Endothelial cell of umbilical vein (primary cell): ENCODE results near the gene EPS15. TPM values are rescaled to one million over a fixed set of nuclear protein-coding genes. Genes with fewer than 3 reads are reported as not detected.

ENCODE experiments used
- BruUV-seq: library from RNA; stranded (reverse); fragments of 400-500 nt; replicated peaks from 2 replicates; lab custom pipeline; 2021; lab: Mats Ljungman, UMichigan
- CTCF ChIA-PET: fragments of 300-600, 350-600 bp; sonication (Branson Sonifier 250); formaldehyde crosslinking; loops from one replicate; lab custom pipeline; 2021; ENCODE audit warnings: antibody characterized with exemption, inconsistent platforms; lab: Charles Lee
- POLR2A ChIA-PET: fragments of 300-600, 350-600 bp; sonication (Branson Sonifier 250); formaldehyde crosslinking; loops from one replicate; lab custom pipeline; 2021; ENCODE audit warnings: antibody characterized with exemption, inconsistent platforms; lab: Charles Lee
- DNase-seq: peaks from one replicate; pipeline ENCODE4 v3.0.0-alpha.2; 2011; ENCODE audit warnings: low read depth, low spot score
- FAIRE-seq: peaks from 2 replicates; lab custom pipeline; 2011; peaks lifted over from hg19 to GRCh38; lab: Jason Lieb, UNC
- H2AFZ ChIP-seq: 2 replicates; pipeline ENCODE4 v1.6.0; 2012; ENCODE audit warnings: low read depth, low read length, control low read depth, inconsistent platforms
- H3K27ac ChIP-seq: 2 replicates; pipeline ENCODE4 v1.5.1; 2011; ENCODE audit warnings: low read depth, mild to moderate bottlenecking, control low read depth, low read length, moderate library complexity; ENCODE audit not compliant: insufficient read depth
- H3K27me3 ChIP-seq, 2 experiments: 2 replicates each; pipeline versions ENCODE4 v1.6.0 to v1.6.1; 2011; ENCODE audit warnings: low read length in 2 of 2, mixed read lengths in 1 of 2; ENCODE audit not compliant: control insufficient read depth in 2 of 2, insufficient read depth in 2 of 2
- H3K36me3 ChIP-seq, 2 experiments: 2 replicates in 1 of 2; 3 replicates in 1 of 2; pipeline ENCODE4 v1.5.1; 2011; ENCODE audit warnings: low read length in 2 of 2, mild to moderate bottlenecking in 1 of 2, moderate library complexity in 1 of 2; ENCODE audit not compliant: control insufficient read depth in 2 of 2, insufficient read depth in 2 of 2; ENCODE audit errors: extremely low read depth in 1 of 2
- H3K4me1 ChIP-seq: 3 replicates; pipeline ENCODE4 v1.5.1; 2011; ENCODE audit warnings: mild to moderate bottlenecking, low read length; ENCODE audit not compliant: control insufficient read depth, insufficient read depth; ENCODE audit errors: extremely low read depth
- H3K4me2 ChIP-seq: 2 replicates; pipeline ENCODE4 v1.6.1; 2011; ENCODE audit warnings: low read length, control low read depth, mixed read lengths; ENCODE audit not compliant: insufficient read depth
- H3K4me3 ChIP-seq, 3 experiments: fragments of 200-600 bp in 1 of 3; sonication (generic), shearing (Covaris generic) in 1 of 3; replicated peaks in 1 of 3; 2 replicates each; pipeline ENCODE4 v1.5.1; 2011 to 2016; ENCODE audit warnings: control low read depth in 3 of 3, low read length in 3 of 3, mild to moderate bottlenecking in 2 of 3, inconsistent platforms in 1 of 3, low read depth in 1 of 3, moderate library complexity in 1 of 3; ENCODE audit not compliant: insufficient read depth in 1 of 3
- H3K79me2 ChIP-seq: 2 replicates; pipeline ENCODE4 v1.6.0; 2012; ENCODE audit warnings: low read length, inconsistent platforms; ENCODE audit not compliant: control insufficient read depth, insufficient read depth
- H3K9ac ChIP-seq: replicated peaks from 2 replicates; pipeline ENCODE3; 2011; ENCODE audit warnings: low read length, control low read depth; ENCODE audit not compliant: insufficient read depth; ENCODE audit errors: extremely low read depth
- H3K9me1 ChIP-seq: replicated peaks from 3 replicates; pipeline ENCODE4 v1.6.0; 2011; ENCODE audit warnings: mild to moderate bottlenecking, low read length; ENCODE audit not compliant: control insufficient read depth, insufficient read depth; ENCODE audit errors: extremely low read depth
- H3K9me3 ChIP-seq: replicated peaks from 2 replicates; pipeline ENCODE4 v1.5.1; 2012; ENCODE audit warnings: low read length, inconsistent platforms; ENCODE audit not compliant: control insufficient read depth, insufficient read depth
- H4K20me1 ChIP-seq: replicated peaks from 2 replicates; pipeline ENCODE3; 2011; ENCODE audit warnings: mild to moderate bottlenecking, low read length; ENCODE audit not compliant: control insufficient read depth, insufficient read depth; ENCODE audit errors: extremely low read depth
- EZH2 ChIP-seq: IDR thresholded peaks from 2 replicates; pipeline ENCODE4 v1.6.1; 2012; ENCODE audit warnings: borderline replicate concordance, low read depth, mild to moderate bottlenecking, moderate library complexity, low read length, inconsistent platforms; ENCODE audit not compliant: severe bottlenecking
- FOS ChIP-seq: IDR thresholded peaks from 2 replicates; pipeline ENCODE4 v1.6.1; 2011; ENCODE audit warnings: mild to moderate bottlenecking, low read length, moderate library complexity, borderline replicate concordance; ENCODE audit not compliant: insufficient read depth
- GATA2 ChIP-seq: IDR thresholded peaks from 2 replicates; pipeline ENCODE4 v1.7.0; 2011; ENCODE audit warnings: low read depth, mild to moderate bottlenecking, moderate library complexity, mixed read lengths, low read length; ENCODE audit not compliant: insufficient read length, insufficient read depth
- JUN ChIP-seq: IDR thresholded peaks from 2 replicates; pipeline ENCODE4 v1.6.1; 2011; ENCODE audit warnings: borderline replicate concordance, low read depth; ENCODE audit not compliant: insufficient read length, insufficient read depth
- MYC ChIP-seq: IDR thresholded peaks from one replicate; pipeline ENCODE4 v1.6.1; 2011; ENCODE audit warnings: mild to moderate bottlenecking, low read depth, low read length
- POLR2A ChIP-seq: IDR thresholded peaks from 2 replicates; pipeline ENCODE4 v1.6.1; 2012; ENCODE audit warnings: low read depth, mild to moderate bottlenecking, control low read depth, low read length
- POLR2AphosphoS5 ChIP-seq: IDR thresholded peaks from 2 replicates; pipeline ENCODE4 v1.6.1; 2012; ENCODE audit warnings: low read depth, mild to moderate bottlenecking, control low read depth, low read length, moderate library complexity; ENCODE audit not compliant: insufficient read depth
- dilution Hi-C: fragments of 300-500 bp; cut with MboI; formaldehyde crosslinking; loops from one replicate; pipeline ENCODE4 v1.15.0; 2019; ENCODE audit warnings: low sequenced_read_pairs; ENCODE audit not compliant: extremely low pct_ligation_motif_present
- intact Hi-C: fragments of 100-400 bp; cut with micrococcal nuclease; formaldehyde crosslinking; loops from one replicate; pipeline ENCODE4 v1.10.0; 2022
- polyA plus RNA-seq, 4 experiments: library from polyadenylated mRNA; depleted of rRNA in 3 of 4; stranded (reverse) in 3 of 4; unstranded in 1 of 4; fragments of >200 nt; gene quantifications; 2 replicates each; pipeline versions ENCODE4 v1.2.1 to v1.2.3, GENCODE V29; 2011 to 2012; ENCODE audit warnings: missing spikeins in 1 of 4
- total RNA-seq: library from RNA; stranded (reverse); gene quantifications from 2 replicates; pipeline ENCODE4 v1.2.3, GENCODE V29; 2021
- TF ChIP-seq, protein P1 (sequence below): IDR thresholded peaks from 2 replicates; pipeline ENCODE4 v1.6.1; 2011; ENCODE audit not compliant: insufficient read depth, insufficient read length
- TF ChIP-seq, protein P2 (sequence below), 2 donors: IDR thresholded peaks; 1 replicate in 1 of 2; 2 replicates in 1 of 2; pipeline ENCODE4 v1.5.1; 2011; ENCODE audit warnings: low read length in 2 of 2, mild to moderate bottlenecking in 2 of 2, moderate library complexity in 2 of 2, control low read depth in 1 of 2, inconsistent platforms in 1 of 2, low read depth in 1 of 2; ENCODE audit not compliant: insufficient read depth in 1 of 2; ENCODE audit errors: extremely low read depth in 1 of 2

EPS15 gene
- total and polyA plus RNA-seq, 2 donors (not counting 3 experiments of a cell fraction or from before 2014, with no cell fraction given): 15.4 to 44.8 TPM

DNA sequence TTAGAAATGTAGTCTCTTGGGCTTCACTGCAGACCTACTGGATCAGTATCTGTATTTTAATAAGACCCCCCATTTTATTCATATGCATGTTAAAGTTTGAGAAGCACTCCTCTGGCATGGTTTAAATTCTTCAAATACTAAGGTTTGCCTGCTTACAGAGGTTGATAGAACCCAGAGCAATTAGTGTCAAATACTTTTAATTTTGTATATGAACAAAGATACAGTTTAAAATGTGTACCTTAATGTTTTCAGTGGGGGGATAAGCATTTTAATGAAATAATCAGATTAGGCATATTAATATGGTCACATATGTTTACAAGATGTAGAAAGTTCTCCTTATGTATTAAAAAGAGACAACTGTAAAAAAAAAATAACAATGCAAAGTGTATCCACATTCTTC lies 40.4 kb upstream of the EPS15 start:
- Histone ChIP-seq H3K4me1 (peaks cover 24% of the 10 kb centered on the region), H3K27me3 (no peaks in the 10 kb centered on the region), H3K4me3 (no peak overlapping the region), H4K20me1 (no peaks in the 10 kb centered on the region), H3K79me2 (no peaks in the 10 kb centered on the region), H3K4me2 (no peak overlapping the region), H3K27ac (no peak overlapping the region), H3K9ac (no peak overlapping the region), H3K9me1 (no peaks in the 10 kb centered on the region), H2AFZ (no peak overlapping the region), H3K36me3 (no peaks in the 10 kb centered on the region), H3K9me3 (no peaks in the 10 kb centered on the region)
- intact Hi-C loops: no loop called here
- no peak for FAIRE-seq
- DNase-seq: no peak
- POLR2A ChIA-PET: interaction anchor here (0.6 kb wide), 1 partner anchor 19 kb away, joined by 4 read pairs; no protein-coding TSS in a partner anchor
- dilution Hi-C loops: no loop called here
- TF ChIP-seq EZH2: no peak
- no peak for TF ChIP-seq JUN
- TF ChIP-seq, protein P1, sequence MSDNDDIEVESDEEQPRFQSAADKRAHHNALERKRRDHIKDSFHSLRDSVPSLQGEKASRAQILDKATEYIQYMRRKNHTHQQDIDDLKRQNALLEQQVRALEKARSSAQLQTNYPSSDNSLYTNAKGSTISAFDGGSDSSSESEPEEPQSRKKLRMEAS: no peak
- no peak for TF ChIP-seq GATA2
- TF ChIP-seq, protein P2, sequence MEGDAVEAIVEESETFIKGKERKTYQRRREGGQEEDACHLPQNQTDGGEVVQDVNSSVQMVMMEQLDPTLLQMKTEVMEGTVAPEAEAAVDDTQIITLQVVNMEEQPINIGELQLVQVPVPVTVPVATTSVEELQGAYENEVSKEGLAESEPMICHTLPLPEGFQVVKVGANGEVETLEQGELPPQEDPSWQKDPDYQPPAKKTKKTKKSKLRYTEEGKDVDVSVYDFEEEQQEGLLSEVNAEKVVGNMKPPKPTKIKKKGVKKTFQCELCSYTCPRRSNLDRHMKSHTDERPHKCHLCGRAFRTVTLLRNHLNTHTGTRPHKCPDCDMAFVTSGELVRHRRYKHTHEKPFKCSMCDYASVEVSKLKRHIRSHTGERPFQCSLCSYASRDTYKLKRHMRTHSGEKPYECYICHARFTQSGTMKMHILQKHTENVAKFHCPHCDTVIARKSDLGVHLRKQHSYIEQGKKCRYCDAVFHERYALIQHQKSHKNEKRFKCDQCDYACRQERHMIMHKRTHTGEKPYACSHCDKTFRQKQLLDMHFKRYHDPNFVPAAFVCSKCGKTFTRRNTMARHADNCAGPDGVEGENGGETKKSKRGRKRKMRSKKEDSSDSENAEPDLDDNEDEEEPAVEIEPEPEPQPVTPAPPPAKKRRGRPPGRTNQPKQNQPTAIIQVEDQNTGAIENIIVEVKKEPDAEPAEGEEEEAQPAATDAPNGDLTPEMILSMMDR (IDR thresholded peaks at IDR 0.05; ENCODE audit: extremely low read depth in 1 of 2, insufficient read depth in 1 of 2, low read depth in 1 of 2, low read length in 2 of 2): no peak
- TF ChIP-seq POLR2AphosphoS5: no peak
- no peak for TF ChIP-seq FOS
- TF ChIP-seq POLR2A: no peak
- no peak for TF ChIP-seq MYC
- CTCF ChIA-PET: no interaction called here
- BruUV-seq: no TSS peak
